OCI-LY3 (cell line): Measurements from ENCODE around the gene MAN2A1.

Experiments used
- EZH2phosphoT487 ChIP-seq: fragments of 200-600 bp; shearing (Covaris generic); IDR thresholded peaks from 2 replicates; pipeline ENCODE4 v1.6.1; 2018; ENCODE audit warnings: antibody characterized with exemption, mixed run types, low read depth
- TF ChIP-seq, protein P1 (sequence below): fragments of 200-600, 300-600 bp; sonication (generic); IDR thresholded peaks from 2 replicates; pipeline ENCODE4 v1.5.1; 2014; ENCODE audit warnings: antibody characterized with exemption, low read length, low read depth

DNA sequence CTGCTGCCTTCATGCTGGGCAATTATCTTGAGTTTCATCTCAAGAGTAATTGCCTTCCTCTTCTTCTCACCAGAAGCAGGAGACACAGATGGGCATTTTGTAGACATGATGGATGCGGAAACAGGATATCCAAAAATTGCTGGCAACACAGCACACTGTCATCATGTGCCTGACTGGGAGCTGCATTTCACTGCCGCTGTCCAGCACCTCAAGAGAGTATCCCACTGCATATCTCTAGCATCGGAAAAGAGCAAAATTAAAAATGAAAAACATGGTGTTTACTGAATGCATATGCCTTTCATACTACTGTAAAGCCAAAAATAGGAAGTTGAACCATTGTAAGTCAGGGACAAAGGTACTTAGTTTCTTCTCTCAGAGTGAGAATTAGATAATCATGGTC is 210.7 kb downstream of the MAN2A1 start:
- TF ChIP-seq, protein P1, sequence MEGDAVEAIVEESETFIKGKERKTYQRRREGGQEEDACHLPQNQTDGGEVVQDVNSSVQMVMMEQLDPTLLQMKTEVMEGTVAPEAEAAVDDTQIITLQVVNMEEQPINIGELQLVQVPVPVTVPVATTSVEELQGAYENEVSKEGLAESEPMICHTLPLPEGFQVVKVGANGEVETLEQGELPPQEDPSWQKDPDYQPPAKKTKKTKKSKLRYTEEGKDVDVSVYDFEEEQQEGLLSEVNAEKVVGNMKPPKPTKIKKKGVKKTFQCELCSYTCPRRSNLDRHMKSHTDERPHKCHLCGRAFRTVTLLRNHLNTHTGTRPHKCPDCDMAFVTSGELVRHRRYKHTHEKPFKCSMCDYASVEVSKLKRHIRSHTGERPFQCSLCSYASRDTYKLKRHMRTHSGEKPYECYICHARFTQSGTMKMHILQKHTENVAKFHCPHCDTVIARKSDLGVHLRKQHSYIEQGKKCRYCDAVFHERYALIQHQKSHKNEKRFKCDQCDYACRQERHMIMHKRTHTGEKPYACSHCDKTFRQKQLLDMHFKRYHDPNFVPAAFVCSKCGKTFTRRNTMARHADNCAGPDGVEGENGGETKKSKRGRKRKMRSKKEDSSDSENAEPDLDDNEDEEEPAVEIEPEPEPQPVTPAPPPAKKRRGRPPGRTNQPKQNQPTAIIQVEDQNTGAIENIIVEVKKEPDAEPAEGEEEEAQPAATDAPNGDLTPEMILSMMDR, result no peak
- no peak for TF ChIP-seq EZH2phosphoT487
